CD4-positive, alpha-beta T cell treated with Interleukin-4 for 1 hour (primary cell): ENCODE data around the gene OSBPL5.

Source experiments
- DNase-seq, 2 donors: peaks; one replicate each; pipeline ENCODE4 v3.0.0-alpha.2; 2020 to 2022

OSBPL5 gene, protein sequence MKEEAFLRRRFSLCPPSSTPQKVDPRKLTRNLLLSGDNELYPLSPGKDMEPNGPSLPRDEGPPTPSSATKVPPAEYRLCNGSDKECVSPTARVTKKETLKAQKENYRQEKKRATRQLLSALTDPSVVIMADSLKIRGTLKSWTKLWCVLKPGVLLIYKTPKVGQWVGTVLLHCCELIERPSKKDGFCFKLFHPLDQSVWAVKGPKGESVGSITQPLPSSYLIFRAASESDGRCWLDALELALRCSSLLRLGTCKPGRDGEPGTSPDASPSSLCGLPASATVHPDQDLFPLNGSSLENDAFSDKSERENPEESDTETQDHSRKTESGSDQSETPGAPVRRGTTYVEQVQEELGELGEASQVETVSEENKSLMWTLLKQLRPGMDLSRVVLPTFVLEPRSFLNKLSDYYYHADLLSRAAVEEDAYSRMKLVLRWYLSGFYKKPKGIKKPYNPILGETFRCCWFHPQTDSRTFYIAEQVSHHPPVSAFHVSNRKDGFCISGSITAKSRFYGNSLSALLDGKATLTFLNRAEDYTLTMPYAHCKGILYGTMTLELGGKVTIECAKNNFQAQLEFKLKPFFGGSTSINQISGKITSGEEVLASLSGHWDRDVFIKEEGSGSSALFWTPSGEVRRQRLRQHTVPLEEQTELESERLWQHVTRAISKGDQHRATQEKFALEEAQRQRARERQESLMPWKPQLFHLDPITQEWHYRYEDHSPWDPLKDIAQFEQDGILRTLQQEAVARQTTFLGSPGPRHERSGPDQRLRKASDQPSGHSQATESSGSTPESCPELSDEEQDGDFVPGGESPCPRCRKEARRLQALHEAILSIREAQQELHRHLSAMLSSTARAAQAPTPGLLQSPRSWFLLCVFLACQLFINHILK

DNA sequence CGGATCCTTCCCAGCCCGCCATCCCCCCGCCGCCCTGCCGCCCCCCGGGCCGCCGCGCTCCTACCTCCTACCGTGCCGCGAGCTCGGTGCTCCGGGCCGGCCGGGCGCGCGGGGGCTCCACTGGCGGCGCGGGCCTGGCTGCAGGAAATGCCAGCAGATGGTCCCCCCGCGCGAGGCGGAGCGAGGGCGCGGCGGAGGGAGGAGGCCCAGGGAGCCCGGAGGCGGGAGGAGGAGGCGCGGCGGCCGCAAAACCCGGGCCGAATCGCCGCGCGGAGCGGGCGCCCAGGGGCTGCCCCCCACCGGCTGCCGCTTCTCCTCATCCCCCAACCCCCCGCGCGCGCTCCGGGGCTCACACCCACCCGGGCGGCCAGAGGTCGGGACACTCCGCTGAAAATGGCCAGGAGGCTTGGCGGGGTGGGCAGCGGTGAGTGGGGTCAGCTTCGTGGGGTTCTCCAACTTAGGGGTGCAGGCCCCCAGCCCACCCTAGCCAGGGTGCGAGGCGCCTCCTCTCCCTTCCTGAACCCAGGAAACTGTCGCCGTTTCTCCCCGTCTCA, at the start of gene OSBPL5:
Gene OSBPL5, minus strand, starts transcription at position 159 of the 554 bp plus-strand sequence. CDS start 36,162 bp downstream, outside the sequence.
- DNase-seq = peak; percentile 43 to 45

DNA sequence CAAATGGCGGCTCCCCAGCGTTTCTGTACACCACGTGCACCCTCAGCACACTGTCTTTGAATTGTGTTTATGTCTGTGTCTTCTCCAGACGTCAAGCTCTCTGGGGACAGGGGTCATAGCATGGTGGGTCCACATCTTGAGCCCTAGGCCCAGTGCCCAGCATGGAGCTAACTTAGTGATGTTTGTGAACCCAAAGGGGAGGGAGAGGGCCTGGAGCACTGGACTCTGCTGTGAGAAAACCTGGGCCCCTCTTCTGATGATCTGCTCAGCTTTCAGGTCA, 49.2 kb upstream of the OSBPL5 start:
- no peak for DNase-seq

DNA sequence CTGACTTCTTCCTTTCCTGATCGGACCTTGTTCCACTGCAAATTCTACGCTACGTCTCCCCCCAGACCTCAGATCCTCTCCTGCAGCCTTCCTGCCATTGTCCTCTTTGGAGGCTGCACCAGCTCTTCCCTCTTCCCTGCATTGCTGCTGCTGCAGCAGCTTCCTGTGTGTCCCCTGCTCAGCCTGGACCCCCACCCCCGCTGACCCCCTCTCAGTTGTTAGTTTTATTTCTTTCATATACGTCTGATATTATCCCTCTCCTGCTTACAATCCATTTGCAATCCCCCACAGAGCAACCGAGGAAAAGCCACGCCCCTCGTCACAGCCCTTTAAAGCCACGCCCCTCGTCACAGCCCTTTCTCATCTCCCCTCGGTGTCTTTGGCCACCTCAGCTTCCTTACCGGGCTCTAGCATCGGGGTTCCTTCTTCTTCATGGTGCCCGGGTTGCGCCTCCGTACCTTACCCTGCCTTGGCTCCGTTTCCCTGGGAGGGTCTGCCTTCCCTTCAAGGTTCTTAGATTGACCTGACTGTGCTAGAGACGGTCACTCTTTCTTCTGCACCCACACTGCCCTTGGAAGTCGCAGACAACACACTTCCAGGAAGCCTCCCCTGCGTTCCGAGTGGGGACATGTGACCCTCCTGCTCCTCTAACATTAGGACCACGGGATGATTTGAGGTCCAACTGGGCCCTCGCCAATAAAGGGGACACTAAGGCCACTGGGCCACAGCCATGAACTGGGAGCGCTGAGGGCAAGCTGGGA, 48.7 kb upstream of the OSBPL5 start:
- no peak for DNase-seq

DNA sequence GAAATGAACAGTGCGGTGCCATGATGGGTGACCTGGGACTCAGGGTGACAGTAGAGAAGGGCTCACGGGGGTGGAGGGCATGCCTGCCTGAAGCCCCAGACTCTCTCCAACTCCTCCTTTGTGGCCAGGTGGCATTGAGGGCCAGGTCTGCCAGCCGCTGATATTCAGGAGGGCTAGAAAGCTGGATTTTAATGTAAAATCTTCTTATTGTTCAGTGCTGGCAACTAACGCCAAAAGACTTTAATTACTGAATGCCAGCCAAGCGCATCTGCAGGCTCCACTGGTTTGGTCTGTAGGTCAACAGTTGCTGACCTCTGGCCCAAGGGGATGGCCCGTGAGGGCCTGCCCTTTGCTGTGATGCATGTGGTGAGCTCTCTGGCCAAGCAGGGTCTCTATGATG, 43.2 kb upstream of the OSBPL5 start:
- DNase-seq = no peak

DNA sequence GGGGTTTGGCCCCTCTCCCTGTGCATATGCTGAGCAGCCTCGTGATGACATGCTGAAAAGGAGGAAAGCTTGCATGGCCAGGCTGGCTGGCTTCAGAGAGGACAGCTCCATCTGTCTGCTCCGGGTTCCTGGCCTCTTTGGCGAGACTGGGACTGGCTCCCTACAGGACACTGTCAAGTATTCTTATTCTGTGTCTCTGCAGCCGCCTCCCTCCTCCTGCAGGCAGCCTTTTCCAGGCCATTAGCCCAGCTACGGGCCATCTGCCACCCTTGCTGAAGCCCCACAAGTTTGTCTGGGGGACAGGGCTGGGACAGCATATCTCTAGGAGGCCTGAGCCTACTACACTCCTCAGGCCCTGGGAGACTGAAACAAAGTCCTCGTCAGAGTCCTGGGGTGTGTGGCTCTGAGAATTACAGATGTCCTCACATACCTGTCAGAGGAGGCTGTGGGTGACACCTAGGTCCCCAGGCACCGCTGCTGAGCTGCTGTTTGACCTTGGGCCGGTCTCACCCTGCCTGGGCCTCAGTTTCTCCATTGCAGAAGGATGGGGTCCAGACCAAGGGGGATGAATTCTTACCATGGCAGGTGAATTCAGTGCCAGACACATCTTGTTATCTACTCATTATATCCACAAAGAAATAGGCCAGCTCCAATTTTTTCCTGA, 42.5 kb upstream of the OSBPL5 start:
- no peak for DNase-seq

DNA sequence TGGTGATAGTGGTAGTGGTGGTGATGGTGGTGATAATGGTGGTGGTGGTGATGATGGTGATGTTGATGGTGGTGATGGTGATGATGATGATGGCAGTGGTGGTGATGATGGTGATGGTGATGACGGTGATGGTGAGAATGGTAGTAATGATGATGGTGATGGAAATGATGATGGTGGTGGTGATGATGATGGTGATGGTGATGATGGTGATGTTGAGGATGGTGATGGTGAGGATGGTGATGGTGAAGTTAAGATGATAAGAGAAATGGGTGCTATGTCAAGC, 41.8 kb upstream of the OSBPL5 start:
- DNase-seq = no peak

DNA sequence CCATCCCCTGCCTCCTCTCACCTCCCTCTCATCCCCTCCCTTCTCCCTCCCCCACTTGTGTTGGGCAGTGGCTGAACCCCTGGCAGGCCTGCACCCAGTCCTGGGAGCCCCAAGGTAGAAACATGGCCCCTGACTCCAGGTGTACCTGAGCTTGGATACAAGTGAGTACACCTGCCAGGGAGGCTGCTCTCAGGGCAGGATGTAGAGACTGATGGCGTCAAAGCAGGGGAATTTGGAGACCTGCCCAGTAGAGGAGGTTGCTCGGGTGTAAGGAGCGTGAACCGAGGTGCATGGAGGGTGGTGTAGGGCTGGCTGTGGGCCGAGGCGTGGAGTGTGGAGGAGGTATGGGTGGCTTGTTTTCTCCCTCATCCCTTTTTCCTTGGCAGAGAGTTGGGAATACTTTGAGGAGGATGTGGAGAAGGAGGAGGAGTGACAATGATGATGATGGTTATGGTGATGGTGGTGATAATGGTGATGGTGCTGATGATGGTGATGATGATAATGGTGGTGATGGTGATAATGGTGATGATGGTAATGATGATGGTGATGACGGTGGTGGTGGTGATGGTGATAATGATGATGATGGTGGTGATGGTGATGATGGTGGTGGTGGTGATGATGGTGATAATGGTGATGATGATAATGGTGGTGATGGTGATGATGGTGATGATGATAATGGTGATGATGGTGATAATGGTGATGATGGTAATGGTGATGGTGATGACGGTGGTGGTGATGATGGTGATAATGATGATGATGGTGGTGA, 41.2 kb upstream of the OSBPL5 start:
- no peak for DNase-seq

DNA sequence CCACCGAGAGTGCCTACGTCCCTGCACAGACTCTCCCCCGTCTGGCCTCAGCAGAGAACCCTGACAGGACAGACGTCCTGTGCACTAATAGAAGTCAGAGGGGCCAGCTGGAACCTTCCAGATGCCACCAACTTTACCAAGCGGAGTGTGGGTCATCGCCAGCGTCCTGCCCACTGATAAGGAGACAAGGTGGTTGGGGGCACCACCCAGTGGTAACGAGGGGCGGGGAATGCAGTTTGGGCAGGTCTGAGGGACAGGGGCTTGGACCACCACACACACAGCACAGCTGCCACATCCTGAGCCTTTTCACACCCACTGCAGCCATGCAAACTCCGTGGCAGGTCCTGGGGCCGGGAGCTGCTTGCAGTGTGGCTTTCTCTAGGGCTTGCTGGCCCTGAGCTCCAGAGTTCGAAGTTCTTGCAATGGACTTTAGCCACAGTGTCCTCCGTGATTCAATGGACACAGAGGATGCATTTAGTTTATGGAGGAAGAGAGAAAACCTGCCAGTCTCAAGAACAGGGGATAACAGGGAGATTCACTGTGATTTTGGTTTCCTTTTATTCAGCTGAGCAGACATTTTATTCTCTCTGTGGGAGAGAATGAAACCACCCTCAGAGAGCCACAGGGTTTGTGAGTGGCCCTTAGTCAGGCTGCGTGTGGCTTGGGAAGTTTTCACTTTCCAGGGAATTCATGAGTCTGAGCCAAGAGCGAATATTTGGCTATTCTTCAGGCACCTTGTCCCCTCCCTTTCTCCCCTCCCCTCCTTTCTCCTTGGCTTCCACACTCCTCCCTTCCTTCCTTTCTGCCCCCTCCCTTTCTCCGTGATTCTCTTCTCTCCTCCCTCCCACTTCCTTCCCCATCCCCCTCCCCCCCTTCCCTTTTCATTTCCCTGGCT, 40.4 kb upstream of the OSBPL5 start:
- no peak for DNase-seq

DNA sequence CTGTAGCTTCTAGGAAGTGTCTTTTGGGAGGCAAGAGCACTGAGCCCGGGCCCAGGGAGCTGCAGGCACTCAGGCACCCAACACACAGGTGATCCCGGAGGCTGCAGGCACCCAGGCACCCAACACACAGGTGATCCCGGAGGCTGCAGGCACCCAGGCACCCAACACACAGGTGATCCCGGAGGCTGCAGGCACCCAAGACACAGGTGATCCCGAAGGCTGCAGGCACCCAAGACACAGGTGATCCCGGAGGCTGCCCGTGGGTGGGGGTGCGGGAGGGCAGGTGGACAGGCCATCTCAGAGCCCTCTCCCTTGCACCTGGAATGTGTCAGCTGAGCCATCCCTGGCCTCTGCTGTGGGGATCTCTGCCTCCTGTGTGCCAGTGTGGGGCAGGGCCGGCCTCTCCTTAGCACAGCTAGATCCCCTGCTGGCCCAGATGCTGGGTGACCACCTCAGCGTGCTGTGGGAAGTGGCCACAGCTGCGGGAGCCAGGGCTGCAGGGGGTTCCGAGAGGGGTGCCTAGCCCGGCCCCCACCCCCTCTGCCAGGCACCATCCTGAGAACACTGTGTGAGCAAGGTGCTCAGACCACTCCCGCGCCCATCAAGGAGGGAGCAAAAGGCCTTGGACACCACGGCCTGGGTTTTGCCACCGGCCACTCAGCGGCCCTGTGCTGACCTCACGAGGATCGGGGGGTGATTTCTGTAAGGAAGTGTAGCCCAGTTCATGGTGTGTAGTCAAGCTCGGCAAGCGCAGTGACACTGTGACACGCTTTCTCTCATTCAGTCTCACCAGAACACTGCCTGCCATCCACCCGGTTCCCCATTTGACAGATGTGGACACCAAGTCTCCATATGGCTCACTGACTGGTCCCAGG, 39.3 kb upstream of the OSBPL5 start:
- no peak for DNase-seq

DNA sequence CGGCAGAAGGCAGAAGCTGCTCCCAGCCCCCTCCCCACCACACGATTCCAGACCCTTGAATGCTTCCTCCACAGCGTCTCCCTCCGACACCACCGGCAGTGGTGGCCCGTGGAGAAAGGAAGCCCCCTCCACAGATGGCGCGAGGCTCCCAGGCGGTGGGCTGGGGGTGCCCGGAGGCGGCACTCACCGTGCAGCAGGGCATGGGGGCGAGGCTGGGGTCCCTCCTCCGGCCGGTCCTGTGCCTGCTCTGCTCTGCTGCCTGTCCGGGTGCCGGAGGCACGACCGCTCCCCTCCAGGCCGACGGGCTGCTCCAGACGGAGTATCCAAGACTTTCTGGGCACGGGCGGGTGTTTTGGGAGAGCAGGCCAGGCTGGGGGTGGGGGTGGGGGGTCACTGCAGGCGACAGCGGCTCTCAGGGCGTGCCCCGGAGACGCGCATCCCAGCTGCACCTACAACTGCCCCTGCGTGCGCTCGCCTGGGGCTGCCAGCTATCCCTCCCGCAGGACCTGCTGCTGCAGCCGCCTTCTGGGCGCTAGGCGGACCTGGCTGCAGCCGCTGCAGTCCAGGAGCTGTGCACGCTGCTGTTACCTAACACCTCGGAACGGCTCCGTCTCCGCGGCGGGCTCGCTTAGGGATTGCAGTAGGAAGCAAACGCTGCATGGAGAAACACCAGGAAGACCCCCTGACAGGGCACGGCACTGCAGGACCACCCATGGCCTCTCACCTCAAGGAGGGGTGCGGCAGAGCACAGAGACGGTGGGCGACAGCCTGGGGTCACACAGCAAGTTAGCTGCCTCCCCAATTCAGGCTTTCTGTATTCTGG, 38.3 kb upstream of the OSBPL5 start:
- DNase-seq = no peak

DNA sequence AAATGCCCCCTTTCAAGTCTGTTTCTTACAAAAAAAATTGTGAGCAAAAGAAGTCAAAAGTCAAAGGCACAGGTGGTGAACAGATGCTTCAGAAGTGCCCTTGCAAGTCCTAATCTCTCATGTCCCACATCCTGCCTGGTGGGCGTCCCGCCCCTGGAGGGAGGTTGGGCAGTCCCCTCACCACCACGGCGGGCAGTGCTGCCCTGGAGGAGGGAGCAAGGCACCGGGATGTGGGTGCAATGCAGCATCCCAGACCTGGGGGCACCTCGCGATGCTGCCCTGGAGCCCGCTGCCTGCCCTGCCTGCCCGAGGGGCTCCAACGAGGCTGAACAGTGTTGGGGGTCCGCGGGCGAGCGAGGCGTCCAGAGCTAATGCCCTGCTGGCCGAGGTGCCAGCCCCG, 37.6 kb upstream of the OSBPL5 start:
- no peak for DNase-seq

DNA sequence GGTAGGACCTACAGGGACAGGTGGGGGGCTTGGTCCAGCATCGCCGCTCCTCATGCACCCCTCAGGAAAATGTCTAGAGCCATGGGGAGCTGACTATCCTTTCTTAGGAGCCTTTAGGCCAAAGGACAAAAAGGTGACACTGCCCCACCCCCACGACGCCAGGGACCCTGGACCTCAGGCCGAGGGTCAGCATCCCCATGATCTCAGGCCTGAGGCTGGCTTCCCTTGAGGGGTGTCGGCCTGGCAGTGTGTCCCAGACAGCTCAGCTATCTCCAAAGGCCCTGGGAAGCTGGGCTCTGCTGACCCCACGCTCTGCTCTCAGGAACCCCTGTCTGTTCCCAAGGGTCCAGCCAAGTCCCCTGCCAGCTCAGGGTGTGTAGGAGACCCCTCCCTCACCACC, 37.2 kb upstream of the OSBPL5 start:
- no peak for DNase-seq

DNA sequence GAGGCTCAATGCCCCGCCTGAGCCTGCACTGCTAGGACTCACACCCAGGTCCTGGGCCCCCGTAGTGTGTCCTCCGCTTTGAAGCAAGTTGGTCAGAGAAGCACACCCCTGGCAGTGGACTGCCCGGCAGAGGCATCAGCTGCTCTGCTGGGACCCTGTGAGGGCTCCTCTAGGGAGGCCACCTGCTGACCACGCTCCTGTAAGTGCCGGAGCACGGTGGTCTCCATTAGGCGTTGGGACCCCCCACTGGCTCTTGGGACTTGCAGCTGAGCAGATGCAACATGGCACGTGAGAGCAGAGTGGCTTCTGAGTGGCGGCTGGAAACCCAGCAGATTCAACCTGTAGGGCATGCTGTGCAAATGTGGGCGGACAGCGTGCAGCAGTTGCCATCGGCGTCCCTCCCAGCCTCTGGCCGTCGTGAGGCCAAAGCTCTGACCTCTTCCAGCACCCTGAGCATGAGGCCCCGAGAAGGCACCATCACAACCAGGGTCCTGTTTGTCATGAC, 36.6 kb upstream of the OSBPL5 start:
- no peak for DNase-seq

DNA sequence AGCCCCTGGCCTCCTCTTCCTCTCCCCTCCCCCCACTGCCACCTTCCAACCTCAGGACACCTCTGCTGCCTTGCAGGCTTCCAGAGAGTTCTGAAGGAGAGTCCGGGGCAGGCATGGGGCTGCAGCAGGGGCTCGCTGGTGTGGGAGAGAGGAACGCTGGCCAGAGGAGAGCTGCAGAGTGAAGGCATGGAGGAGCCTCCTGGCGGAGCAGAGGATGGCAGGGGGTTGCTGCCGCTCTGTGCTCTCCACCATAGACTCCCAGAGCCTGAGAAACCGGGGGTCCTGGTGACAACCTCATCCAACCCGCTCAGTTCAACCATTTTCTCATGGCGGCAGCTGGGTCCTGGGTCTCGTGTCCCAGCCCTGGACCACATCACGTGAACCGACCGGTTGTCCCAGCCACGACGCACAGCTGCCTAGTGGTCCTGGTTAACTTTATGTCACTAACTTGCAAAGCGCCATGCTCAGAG, 36.0 kb upstream of the OSBPL5 start:
- no peak for DNase-seq

DNA sequence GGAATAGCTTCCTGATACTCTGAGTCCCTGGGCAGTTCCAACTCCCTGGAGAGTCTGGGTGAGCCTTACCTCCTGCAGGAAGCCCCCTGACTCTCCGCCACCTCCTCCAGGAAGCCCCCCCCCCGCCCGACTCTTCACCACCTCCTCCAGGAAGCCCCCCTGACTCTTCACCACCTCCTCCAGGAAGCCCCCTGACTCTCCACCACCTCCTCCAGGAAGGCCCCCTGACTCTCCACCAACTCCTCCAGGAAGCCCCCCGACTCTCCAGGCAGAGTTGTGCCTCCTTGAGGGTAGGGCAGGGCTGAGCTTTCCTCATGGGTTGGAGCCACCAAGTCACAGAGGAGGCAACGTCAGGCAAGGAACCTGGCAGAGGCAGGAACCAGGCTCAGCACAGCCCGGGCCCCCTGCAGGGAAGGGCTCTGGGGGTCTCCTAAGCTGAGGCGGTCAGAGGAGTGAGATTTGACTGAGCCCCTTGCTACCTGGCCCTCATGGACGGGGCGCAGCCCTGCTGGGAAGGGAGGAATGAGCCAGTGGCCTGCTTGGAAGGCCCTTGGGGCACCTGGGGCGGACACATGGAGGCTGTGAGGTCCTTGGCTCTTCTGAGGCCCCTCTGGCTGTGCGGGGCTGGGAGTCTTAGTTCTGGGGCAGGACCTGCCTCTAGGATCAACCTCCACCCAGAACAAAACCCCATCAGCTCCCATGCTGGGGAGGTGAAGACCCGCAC, 35.4 kb upstream of the OSBPL5 start:
- no peak for DNase-seq

DNA sequence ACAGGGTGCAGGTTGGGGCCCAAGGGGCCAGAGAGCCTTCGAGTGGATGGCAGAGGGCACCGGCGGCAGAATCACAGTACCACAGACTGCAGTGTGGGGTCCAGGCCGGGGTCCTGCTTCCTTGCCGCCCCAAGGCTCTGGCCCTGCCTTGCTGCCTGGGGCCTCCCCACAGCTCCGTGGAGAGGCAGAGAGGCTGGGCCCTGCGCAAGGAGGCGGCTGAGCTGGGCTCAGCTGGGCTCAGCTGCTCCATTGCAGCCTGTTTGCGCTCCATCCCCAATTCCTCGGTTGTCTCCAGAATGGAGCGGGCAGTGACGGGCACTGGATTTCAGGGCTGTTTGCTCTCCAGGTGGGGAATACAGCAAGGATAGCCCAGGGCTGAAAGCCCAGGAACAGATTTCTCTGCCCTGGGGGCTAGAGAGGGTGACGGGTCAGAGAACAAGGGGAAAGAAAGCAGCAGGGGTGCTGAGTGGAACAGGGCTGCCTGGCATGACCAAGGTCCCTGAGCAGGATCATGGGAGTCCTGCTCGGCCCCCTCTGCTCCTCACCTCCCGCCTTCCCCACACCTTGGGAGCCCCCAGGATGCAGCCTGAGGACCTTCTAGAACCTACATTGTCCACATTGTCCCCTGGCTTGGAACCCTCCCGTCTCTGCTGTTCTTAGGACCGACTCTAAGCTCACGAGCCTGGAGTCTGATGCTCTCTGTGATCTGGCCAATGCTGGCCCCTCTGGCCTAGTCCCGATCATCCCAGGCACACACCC, 34.6 kb upstream of the OSBPL5 start:
- DNase-seq = peak in 1 of 2 donors; percentile 7

DNA sequence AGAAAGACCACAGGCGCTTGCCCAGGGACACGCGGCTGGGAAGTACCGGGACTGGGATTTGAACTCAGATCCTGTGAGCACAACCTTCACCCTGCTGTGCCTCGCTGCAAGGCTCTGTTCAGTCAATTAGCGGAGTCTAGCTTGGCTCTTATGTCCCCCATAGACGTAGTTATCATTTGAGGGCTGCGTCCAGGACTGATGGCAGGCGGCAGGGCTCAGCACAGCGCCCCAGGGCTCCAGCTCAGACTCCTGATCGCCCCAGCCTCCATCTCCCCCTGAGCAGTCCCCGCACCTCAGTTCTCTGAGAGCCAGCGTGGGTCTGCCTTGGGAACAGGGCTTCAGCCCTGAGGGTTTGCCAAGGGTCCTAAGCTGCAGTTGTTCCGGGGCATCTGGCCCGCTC, 33.7 kb upstream of the OSBPL5 start:
- DNase-seq = peak in 1 of 2 donors; percentile 4
